HL-60 (cell line): ENCODE measurements around the gene TP53I11.

Source experiments
- DNase-seq, 2 experiments: peaks; one replicate each; pipeline ENCODE4 v3.0.0-alpha.2; 2010 to 2020; ENCODE audit warnings: low read depth in 1 of 2, low spot score in 1 of 2
- H3K27ac ChIP-seq: fragments of 250-450 bp; sonication (Bioruptor Pico); replicated peaks from 2 replicates; pipeline ENCODE4 v1.5.1; 2020; ENCODE audit warnings: mild to moderate bottlenecking, moderate library complexity
- H3K27me3 ChIP-seq: fragments of 250-450 bp; sonication (Bioruptor Pico); 2 replicates; pipeline ENCODE4 v1.5.1; 2021; ENCODE audit warnings: mild to moderate bottlenecking, moderate library complexity; ENCODE audit not compliant: insufficient read depth, poor library complexity, severe bottlenecking
- H3K4me3 ChIP-seq: replicated peaks from 2 replicates; pipeline ENCODE4 v1.5.1; 2011; ENCODE audit warnings: mild to moderate bottlenecking, control low read depth, low read length; ENCODE audit not compliant: insufficient read depth
- CTCF ChIP-seq: IDR thresholded peaks from one replicate; pipeline ENCODE4 v1.5.1; 2011; ENCODE audit warnings: low read length, control low read depth, inconsistent platforms; ENCODE audit not compliant: insufficient read depth
- GABPA ChIP-seq: IDR thresholded peaks from 2 replicates; pipeline ENCODE4 v1.6.1; 2012; ENCODE audit warnings: low read depth
- POLR2AphosphoS5 ChIP-seq: IDR thresholded peaks from 2 replicates; pipeline ENCODE4 v1.6.1; 2012; ENCODE audit warnings: low read depth
- REST ChIP-seq: IDR thresholded peaks from 2 replicates; pipeline ENCODE4 v1.6.1; 2012; ENCODE audit warnings: low read depth; ENCODE audit not compliant: insufficient replicate concordance
- SPI1 ChIP-seq: IDR thresholded peaks from 2 replicates; pipeline ENCODE4 v1.6.1; 2012; ENCODE audit warnings: low read depth, mild to moderate bottlenecking, borderline replicate concordance

The TP53I11 gene

GRCh38 chr11:44982496-44983062 is 31.9 kb upstream of the TP53I11 start:
- DNase-seq, result no peak
- no peak overlapping the region for H3K27ac ChIP-seq
- H3K4me3 ChIP-seq, result no peak overlapping the region
- no peak for TF ChIP-seq GABPA
- TF ChIP-seq CTCF, result no peak
- no peak for TF ChIP-seq POLR2AphosphoS5
- no peak for TF ChIP-seq SPI1
- no peak for TF ChIP-seq REST
- no peaks in the 10 kb centered on the region for H3K27me3 ChIP-seq

- TF ChIP-seq POLR2AphosphoS5 (no peak), CTCF (no peak), REST (no peak), GABPA (no peak), SPI1 (no peak)
- H3K4me3 ChIP-seq, result no peak overlapping the region
- H3K27me3 ChIP-seq, result no peaks in the 10 kb centered on the region
- no peak overlapping the region for H3K27ac ChIP-seq
- DNase-seq, result no peak
Observed at GRCh38 chr11:44980533-44981427, 30.1 kb upstream of the TP53I11 start.

GRCh38 chr11:44979543-44980399 is 29.1 kb upstream of the TP53I11 start:
- DNase-seq, result no peak
- Histone ChIP-seq H3K27me3 (no peaks in the 10 kb centered on the region), H3K4me3 (no peak overlapping the region), H3K27ac (no peak overlapping the region)
- TF ChIP-seq POLR2AphosphoS5 (no peak), REST (no peak), GABPA (no peak), CTCF (no peak), SPI1 (no peak)
